Erythroblast (primary cell): Measurements from ENCODE around the gene RFNG.

Experiments
- GATA1 ChIP-seq: IDR thresholded peaks from 2 replicates; pipeline ENCODE4 v1.6.1; 2011; ENCODE audit warnings: low read depth, mild to moderate bottlenecking, control low read depth, low read length, moderate library complexity
- POLR2A ChIP-seq: IDR thresholded peaks from 2 replicates; pipeline ENCODE4 v1.6.1; 2011; ENCODE audit warnings: mild to moderate bottlenecking, low read length

- TF ChIP-seq POLR2A (no peak), GATA1 (no peak)
Measured at GRCh38 chr17:82059272-82060000, 7.8 kb upstream of the RFNG start.
